Upper lobe of left lung (tissue), 6 donors: ENCODE results near the gene CACNA2D4. TPM values are rescaled to one million over a fixed set of nuclear protein-coding genes. Genes with fewer than 3 reads are reported as not detected.

ENCODE experiments used
- ATAC-seq, 2 donors: fragments of 200-7000 bp; cut with Tn5 transposase; one replicate each; pipeline ENCODE4 v1.9.1; 2022; ENCODE audit warnings: mild to moderate bottlenecking in 2 of 2, moderate library complexity in 2 of 2; ENCODE audit not compliant: low FRiP score in 2 of 2
- DNase-seq, 2 donors: peaks; one replicate each; pipeline ENCODE4 v3.0.0-alpha.2; 2019 to 2020
- H3K27ac ChIP-seq, 4 donors: fragments of 200-600 bp; sonication (generic); one replicate each; pipeline ENCODE4 v1.5.1; 2016 to 2019
- H3K27me3 ChIP-seq, 4 donors: fragments of 200-600 bp; sonication (generic); one replicate each; pipeline ENCODE4 v1.5.1; 2017 to 2019
- H3K36me3 ChIP-seq, 4 donors: fragments of 200-600 bp; sonication (generic); one replicate each; pipeline ENCODE4 v1.5.1; 2016 to 2019
- H3K4me1 ChIP-seq, 4 donors: fragments of 200-600 bp; sonication (generic); one replicate each; pipeline ENCODE4 v1.5.1; 2018 to 2019
- H3K4me3 ChIP-seq, 4 donors: fragments of 200-600 bp; sonication (generic); one replicate each; pipeline ENCODE4 v1.5.1; 2017 to 2019; ENCODE audit warnings: mild to moderate bottlenecking in 2 of 4, moderate library complexity in 1 of 4
- H3K9me3 ChIP-seq, 4 donors: fragments of 200-600 bp; sonication (generic); one replicate each; pipeline ENCODE4 v1.5.1; 2018 to 2019
- EP300 ChIP-seq, 4 donors: sonication (generic); formaldehyde crosslinking; IDR thresholded peaks; one replicate each; pipeline ENCODE4 v1.5.1; 2017; ENCODE audit warnings: antibody characterized with exemption in 4 of 4, control low read depth in 2 of 4
- POLR2A ChIP-seq, 4 donors: fragments of 450-650 bp; IDR thresholded peaks; one replicate each; pipeline ENCODE4 v1.5.1; 2016 to 2017; ENCODE audit warnings: antibody characterized with exemption in 4 of 4, mild to moderate bottlenecking in 2 of 4
- POLR2AphosphoS5 ChIP-seq, 2 donors: sonication (generic); formaldehyde crosslinking; IDR thresholded peaks; one replicate each; pipeline ENCODE4 v1.5.1; 2017; ENCODE audit warnings: antibody characterized with exemption in 2 of 2
- WGBS, 2 donors: methylation state at CpG; one replicate each; pipeline ENCODE4 v1.1.5; 2017 to 2018; 5-methylcytosine and 5-hydroxymethylcytosine counted together
- total RNA-seq, 6 donors: library from RNA; depleted of rRNA in 4 of 6; stranded (reverse); fragments of >200 nt in 4 of 6; gene quantifications; one replicate each; pipeline versions ENCODE4 v1.1.0 to v1.2.1, GENCODE V29; 2016 to 2021
- TF ChIP-seq, protein P1 (sequence below), 6 experiments: fragments of 450-650 bp in 4 of 6; fragments of 200-600 bp in 2 of 6; sonication (generic) in 2 of 6; IDR thresholded peaks; one replicate each; pipeline ENCODE4 v1.5.1; 2016 to 2019; ENCODE audit warnings: antibody characterized with exemption in 6 of 6
- donor health status: DM: no; HTN: no; CAD: no; lungs with moderate emphysema.
- donor health status: DM: no; HTN: yes; CAD: no; lungs with severe emphysema.

The CACNA2D4 gene
- total RNA-seq, 6 donors from 2014 or later: 3.3 to 8.4 (median 7.0) TPM

DNA sequence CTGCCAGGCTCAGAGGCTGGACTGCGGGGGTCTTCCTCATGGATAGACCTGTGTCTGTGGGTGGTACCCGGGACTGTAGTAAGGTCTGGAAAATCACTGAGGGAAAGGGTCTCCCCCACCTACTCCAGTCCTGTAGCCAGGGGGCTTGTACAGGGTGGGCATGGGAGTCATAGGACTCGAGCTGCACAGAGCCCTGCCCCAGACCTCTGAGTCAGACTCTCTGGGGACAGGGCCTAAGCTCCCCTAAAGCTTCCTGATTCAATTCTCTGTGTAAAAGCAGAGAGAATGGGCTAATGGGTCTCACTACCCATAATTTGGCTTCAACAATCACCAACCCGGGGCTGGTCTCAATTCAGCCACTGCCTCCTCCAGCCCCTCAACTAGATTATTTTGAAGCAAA, 71.0 kb downstream of the CACNA2D4 start:
- H3K27me3 ChIP-seq: no peaks in the 10 kb centered on the region
- ATAC-seq: no peak
- H3K4me3 ChIP-seq: no peak overlapping the region
- WGBS, 2 donors: 71 to 75% methylated on average over 4 of the region's 4 CpGs
- H3K36me3 ChIP-seq: no peaks in the 10 kb centered on the region
- H3K4me1 ChIP-seq: no peaks in the 10 kb centered on the region
- H3K9me3 ChIP-seq: no peaks in the 10 kb centered on the region
- H3K27ac ChIP-seq: no peak overlapping the region
- DNase-seq: peak in 1 of 2 donors; percentile 6
- TF ChIP-seq, protein P1, sequence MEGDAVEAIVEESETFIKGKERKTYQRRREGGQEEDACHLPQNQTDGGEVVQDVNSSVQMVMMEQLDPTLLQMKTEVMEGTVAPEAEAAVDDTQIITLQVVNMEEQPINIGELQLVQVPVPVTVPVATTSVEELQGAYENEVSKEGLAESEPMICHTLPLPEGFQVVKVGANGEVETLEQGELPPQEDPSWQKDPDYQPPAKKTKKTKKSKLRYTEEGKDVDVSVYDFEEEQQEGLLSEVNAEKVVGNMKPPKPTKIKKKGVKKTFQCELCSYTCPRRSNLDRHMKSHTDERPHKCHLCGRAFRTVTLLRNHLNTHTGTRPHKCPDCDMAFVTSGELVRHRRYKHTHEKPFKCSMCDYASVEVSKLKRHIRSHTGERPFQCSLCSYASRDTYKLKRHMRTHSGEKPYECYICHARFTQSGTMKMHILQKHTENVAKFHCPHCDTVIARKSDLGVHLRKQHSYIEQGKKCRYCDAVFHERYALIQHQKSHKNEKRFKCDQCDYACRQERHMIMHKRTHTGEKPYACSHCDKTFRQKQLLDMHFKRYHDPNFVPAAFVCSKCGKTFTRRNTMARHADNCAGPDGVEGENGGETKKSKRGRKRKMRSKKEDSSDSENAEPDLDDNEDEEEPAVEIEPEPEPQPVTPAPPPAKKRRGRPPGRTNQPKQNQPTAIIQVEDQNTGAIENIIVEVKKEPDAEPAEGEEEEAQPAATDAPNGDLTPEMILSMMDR (IDR thresholded peaks at IDR 0.05): no peak
- TF ChIP-seq POLR2A (IDR thresholded peaks at IDR 0.05) (no peak), POLR2AphosphoS5 (IDR thresholded peaks at IDR 0.05) (no peak), EP300 (IDR thresholded peaks at IDR 0.05) (no peak)

DNA sequence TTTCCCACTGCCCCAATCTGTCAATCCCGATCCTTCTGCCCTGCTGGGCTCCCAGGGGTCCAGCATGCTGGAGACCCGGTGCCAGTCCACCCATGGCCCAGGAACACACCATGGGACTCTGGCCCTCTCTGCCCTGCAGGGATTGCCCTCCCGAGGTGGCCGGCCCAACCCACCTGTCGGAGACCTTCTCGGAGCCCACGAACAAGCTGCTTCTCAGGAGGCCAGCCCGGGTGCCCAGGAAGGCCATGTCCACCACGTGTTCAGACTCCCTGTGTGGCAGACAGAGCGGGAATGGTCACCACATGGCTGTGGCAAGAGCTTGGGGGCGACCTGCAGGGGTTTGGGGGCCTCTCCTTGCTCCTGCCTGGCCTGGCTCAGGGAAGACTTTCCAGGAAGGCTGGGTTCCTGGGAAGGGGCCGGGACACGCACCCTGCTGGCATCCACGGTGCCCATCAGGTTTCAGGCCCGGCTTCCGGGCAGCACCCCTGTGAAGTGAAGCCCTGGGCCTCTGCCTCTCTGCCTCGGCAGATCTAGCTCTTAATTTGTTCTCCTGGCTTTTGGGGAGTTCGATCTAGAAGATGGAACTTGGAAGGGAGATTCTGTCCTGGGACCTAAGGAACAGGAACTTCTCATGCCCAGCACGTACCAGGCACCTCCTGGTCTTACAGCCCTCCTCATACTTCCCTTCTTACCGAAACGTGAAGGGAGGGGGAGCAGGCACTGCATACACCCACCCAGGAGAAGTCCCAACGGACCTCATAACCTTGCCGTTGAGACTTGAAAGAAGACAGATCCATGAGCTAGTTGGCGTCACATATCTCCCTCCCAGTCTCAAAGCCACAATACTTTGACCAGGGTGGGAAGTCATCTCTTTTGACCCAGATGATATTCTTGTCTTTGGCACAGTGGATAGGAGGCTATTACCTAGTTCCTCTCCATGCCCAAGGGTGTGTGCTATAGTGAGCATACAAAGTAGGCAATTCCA, 71.7 kb downstream of the CACNA2D4 start:
- H3K36me3 ChIP-seq: no peaks in the 10 kb centered on the region
- WGBS, 2 donors: 74 to 82% methylated on average over 7 to 24 of the region's 24 CpGs
- H3K4me3 ChIP-seq: no peak overlapping the region
- ATAC-seq: no peak
- peak; percentile 15 to 66 for DNase-seq
- no peaks in the 10 kb centered on the region for H3K27me3 ChIP-seq
- H3K9me3 ChIP-seq: no peaks in the 10 kb centered on the region
- H3K27ac ChIP-seq: no peak overlapping the region
- no peaks in the 10 kb centered on the region for H3K4me1 ChIP-seq
- TF ChIP-seq POLR2A (IDR thresholded peaks at IDR 0.05): no peak
- TF ChIP-seq POLR2AphosphoS5 (IDR thresholded peaks at IDR 0.05): no peak
- TF ChIP-seq EP300 (IDR thresholded peaks at IDR 0.05): no peak
- TF ChIP-seq, protein P1 (IDR thresholded peaks at IDR 0.05): no peak

DNA sequence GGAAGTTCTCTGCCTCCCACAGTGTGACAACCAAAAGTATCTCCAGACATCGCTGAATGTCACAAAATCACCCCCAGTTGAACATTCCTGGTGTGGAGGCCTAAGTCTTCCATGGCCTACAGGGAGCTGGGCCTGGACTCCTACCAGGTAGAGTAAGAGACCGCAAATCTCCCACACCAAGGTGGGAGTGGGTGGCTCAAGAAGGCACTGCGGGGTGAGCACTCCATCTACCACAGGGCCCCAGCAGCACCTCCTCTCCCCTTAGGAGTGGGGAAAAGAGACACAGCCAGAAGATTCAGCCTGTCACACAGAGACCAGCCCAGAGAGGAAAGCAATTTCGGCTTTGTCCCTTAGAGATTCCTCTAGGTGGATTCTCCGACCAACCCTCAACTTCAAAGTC, 72.6 kb downstream of the CACNA2D4 start:
- 88 to 91% methylated on average over 5 of the region's 5 CpGs for WGBS, 2 donors
- Histone ChIP-seq H3K27ac (no peak overlapping the region), H3K36me3 (no peaks in the 10 kb centered on the region), H3K27me3 (no peaks in the 10 kb centered on the region), H3K9me3 (no peaks in the 10 kb centered on the region), H3K4me1 (no peaks in the 10 kb centered on the region), H3K4me3 (no peak overlapping the region)
- no peak for DNase-seq
- peak in 1 of 2 donors; percentile 6 for ATAC-seq
- no peak for TF ChIP-seq EP300 (IDR thresholded peaks at IDR 0.05)
- TF ChIP-seq, protein P1 (IDR thresholded peaks at IDR 0.05): no peak
- TF ChIP-seq POLR2AphosphoS5 (IDR thresholded peaks at IDR 0.05): no peak
- no peak for TF ChIP-seq POLR2A (IDR thresholded peaks at IDR 0.05)

DNA sequence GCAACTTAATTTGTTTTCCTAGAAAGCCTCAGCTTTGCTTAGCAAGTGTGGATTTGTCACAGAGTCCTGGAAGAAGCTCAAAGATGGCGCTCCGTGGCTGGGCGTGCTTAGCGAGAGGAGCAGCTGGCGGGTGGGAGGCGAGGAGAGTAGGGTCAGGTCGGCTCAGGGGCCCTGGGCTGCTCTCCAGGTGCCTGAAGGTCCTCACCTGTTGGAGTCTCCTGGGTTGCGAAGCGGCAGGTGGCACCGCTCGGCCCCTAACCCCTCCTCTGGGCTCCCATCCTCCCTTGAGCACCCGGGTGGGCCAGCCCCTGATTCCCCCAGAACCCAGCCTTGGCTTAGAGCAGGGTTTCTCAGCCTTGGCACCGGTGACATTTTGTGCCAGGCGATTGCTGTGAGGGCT, 73.0 kb downstream of the CACNA2D4 start:
- DNase-seq (peak; percentile 5 to 64), ATAC-seq (no peak)
- Histone ChIP-seq H3K27ac (no peak overlapping the region), H3K4me1 (no peaks in the 10 kb centered on the region), H3K27me3 (no peaks in the 10 kb centered on the region), H3K36me3 (no peaks in the 10 kb centered on the region), H3K4me3 (no peak overlapping the region), H3K9me3 (no peaks in the 10 kb centered on the region)
- TF ChIP-seq POLR2AphosphoS5 (IDR thresholded peaks at IDR 0.05): no peak
- whole genome bisulfite sequencing, 2 donors: 79 to 83% methylated on average over 9 to 14 of the region's 14 CpGs

DNA sequence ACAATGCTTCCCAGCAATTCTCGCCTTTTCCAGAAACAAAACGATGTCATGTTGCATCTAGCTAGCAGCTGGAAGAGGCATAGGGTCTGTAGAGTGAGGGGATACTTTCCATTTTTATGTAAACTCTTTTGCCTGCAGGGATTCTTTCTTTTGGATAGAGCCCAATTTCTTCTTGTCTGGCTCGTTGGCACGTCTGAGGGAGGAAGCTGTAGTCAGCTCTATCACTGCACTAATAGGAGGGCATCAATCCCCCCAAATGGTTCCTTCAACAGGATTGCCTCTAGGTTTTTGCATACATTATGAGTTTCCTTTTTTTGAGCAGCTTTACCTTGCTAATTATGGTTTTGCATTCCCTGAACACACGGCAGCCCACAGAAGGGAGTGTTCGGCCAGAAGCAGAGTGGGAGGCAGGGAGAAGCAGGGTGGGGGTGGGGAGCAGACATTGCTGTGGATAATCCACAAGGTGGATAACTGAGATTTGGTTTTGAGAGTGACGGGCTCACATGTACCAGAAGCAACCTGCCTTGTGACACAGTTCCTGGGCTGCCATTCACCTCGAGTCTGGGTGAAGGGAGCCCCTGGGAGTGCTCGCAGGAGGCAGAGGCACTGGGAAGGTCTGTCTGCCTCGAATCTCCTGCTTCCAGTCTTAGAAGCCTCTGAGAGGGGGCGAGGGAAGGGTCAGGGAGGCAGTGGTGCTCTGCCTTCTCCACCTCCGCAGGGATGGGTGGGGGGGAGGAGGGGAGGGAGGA, 73.6 kb downstream of the CACNA2D4 start:
- ATAC-seq: no peak
- Histone ChIP-seq H3K4me1 (no peaks in the 10 kb centered on the region), H3K9me3 (no peaks in the 10 kb centered on the region), H3K36me3 (no peaks in the 10 kb centered on the region), H3K27ac (no peak overlapping the region), H3K4me3 (no peak overlapping the region), H3K27me3 (no peaks in the 10 kb centered on the region)
- WGBS, 2 donors: 51 to 52% methylated on average over 11 to 12 of the region's 12 CpGs
- TF ChIP-seq, protein P1 (IDR thresholded peaks at IDR 0.05): no peak
- DNase-seq: no peak
